Measurements from ENCODE around the gene CDC45.

Gene CDC45

DNA sequence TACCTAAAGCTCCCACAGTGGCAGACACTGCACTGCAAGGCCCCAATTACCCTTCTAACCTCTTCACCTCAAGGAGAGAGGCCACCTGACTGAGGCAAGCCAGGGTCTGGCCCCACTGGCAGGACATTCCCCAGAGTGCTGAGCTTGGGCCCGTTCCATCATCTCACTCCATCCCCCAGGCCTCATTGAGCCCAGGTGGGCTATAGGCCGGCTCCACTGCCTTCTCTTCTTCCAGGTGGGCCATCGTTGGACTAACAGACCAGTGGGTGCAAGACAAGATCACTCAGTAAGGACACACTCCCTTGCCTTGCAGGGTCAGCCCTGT is 19.1 kb downstream of the CDC45 start:
- DNase-seq (ENCODE audit: low spot score) = no peak
- in situ Hi-C loops (cut with MboI; ENCODE audit: low sequenced_read_pairs, unreplicated experiment) = no loop called here
- TF ChIP-seq, protein P1, sequence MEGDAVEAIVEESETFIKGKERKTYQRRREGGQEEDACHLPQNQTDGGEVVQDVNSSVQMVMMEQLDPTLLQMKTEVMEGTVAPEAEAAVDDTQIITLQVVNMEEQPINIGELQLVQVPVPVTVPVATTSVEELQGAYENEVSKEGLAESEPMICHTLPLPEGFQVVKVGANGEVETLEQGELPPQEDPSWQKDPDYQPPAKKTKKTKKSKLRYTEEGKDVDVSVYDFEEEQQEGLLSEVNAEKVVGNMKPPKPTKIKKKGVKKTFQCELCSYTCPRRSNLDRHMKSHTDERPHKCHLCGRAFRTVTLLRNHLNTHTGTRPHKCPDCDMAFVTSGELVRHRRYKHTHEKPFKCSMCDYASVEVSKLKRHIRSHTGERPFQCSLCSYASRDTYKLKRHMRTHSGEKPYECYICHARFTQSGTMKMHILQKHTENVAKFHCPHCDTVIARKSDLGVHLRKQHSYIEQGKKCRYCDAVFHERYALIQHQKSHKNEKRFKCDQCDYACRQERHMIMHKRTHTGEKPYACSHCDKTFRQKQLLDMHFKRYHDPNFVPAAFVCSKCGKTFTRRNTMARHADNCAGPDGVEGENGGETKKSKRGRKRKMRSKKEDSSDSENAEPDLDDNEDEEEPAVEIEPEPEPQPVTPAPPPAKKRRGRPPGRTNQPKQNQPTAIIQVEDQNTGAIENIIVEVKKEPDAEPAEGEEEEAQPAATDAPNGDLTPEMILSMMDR (IDR thresholded peaks at IDR 0.05; ENCODE audit: borderline replicate concordance, control extremely low read depth, extremely low read depth, insufficient read depth, missing control alignments) = no peak

DNA sequence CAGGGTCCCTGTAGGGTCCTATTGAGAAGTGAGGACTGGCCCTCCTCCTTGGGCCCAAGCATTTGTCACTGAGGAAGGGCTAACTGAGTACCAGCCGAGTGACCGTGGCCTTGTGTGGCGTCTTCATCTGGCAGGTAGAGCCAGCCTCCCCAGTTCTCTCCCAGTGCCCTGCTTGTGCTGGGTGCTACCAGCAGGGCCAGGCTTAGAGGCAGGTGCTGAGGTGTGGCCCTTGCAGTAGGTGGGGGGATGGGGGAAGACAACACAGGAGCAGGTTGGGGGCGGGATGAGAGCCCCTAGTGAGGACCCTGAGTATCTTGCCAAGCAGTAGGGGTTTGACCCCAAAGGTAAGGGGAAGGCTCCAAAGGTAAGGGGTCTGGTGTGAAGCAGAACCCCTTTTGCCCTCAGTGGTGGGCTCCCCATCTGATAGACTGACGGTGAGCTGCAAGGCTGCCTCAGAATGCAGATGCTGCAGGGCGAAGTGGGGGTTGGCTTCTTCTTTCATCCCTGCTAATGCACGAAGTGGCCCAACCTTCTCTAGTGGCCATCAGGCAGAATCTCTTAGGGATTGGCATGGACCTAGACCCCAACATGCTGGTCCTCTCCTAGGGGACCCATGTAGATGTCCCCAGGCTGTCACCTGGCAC is 19.6 kb downstream of the CDC45 start:
- TF ChIP-seq, protein P1 (IDR thresholded peaks at IDR 0.05; ENCODE audit: borderline replicate concordance, control extremely low read depth, extremely low read depth, insufficient read depth, missing control alignments) = no peak
- in situ Hi-C loops (cut with MboI; ENCODE audit: low sequenced_read_pairs, unreplicated experiment) = no loop called here
- no peak for DNase-seq (ENCODE audit: low spot score)

DNA sequence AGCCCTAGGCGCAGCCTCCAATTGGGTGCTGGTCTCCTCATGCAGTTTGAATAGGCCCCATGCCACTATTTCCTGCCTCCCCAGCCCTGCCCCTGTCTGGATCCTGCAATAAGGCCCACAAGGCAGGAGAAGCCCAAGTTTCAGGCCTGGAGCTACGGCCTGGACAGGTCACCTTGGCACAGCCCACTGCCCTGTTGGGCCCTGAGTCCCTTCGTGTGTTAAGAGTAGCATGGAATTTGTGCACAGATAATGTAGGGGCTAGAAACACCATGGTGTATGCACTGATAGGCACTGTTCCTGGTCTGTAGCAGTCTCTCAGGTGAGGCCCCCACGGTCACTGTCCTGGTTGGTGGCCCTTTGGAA is 20.1 kb downstream of the CDC45 start:
- TF ChIP-seq, protein P1 (IDR thresholded peaks at IDR 0.05; ENCODE audit: borderline replicate concordance, control extremely low read depth, extremely low read depth, insufficient read depth, missing control alignments) = no peak
- no peak for DNase-seq (ENCODE audit: low spot score)
- in situ Hi-C loops (cut with MboI; ENCODE audit: low sequenced_read_pairs, unreplicated experiment) = no loop called here

DNA sequence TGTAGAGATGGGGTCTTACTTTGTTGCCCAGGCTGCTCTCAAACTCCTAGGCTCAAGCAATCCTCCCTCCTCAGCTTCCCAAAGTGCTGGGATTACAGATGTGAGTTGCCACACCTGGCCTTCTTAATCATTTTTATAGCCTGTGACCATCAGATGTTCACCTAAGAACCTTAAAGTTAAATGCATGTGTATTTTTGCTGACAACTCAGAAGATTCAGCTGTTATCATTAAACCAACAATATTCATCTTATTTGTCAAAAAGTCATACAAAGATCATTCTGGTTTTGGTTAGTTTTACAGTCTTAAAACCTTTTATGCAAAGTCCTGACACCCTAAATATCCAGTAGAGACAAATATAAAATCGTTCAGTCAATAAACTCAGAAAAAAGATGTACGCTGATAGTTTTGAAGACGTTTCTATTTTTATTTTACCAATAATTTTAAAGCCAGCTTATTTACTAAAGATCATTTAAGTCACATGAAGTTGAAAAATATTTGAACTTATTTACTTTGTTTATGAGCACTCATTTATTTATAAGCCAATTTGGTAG is 22.3 kb downstream of the CDC45 start:
- no peak for DNase-seq (ENCODE audit: low spot score)
- TF ChIP-seq, protein P1 (IDR thresholded peaks at IDR 0.05; ENCODE audit: borderline replicate concordance, control extremely low read depth, extremely low read depth, insufficient read depth, missing control alignments) = no peak
- in situ Hi-C loops (cut with MboI; ENCODE audit: low sequenced_read_pairs, unreplicated experiment) = no loop called here

DNA sequence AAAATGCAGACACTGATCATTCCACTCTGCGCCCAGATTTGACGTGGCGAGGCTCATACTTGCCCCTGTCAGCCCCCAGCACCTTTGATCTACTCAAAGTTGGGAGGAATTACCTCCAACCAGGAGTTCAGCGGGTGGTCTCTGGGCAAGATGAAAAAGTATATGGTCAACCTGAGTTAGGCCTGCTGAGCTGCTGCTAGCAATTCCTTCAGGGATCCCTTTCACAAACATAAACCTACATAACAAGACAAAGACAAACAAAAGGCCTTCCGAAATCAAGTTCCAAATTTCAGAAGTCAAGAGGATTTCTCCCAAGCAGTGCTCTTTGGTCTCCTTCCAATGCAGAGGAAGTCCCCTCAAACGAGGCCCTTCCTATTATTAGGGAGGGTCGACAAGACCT is 23.6 kb downstream of the CDC45 start:
- TF ChIP-seq, protein P1 (IDR thresholded peaks at IDR 0.05; ENCODE audit: borderline replicate concordance, control extremely low read depth, extremely low read depth, insufficient read depth, missing control alignments) = no peak
- in situ Hi-C loops (cut with MboI; ENCODE audit: low sequenced_read_pairs, unreplicated experiment) = no loop called here
- DNase-seq (ENCODE audit: low spot score) = no peak

DNA sequence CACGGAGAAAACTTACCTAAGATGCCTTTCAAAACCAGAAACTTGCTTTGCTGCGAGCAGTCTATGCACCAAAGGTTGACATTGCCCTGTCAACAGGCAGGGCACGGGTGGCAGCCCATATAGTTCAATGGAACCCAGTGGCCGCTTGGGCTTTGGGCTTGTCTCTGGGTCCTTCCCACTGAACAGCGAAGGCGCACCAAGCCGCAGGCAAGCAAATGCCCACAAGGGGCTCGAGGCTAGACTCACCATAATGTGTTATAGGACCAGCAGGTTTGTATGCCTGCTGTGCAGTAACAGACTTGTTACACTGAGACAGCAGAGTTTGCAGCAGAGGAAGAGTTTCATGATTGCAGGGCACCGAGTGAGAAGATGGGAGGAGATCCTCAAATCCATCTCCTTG is 24.1 kb downstream of the CDC45 start:
- TF ChIP-seq, protein P1 (IDR thresholded peaks at IDR 0.05; ENCODE audit: borderline replicate concordance, control extremely low read depth, extremely low read depth, insufficient read depth, missing control alignments) = no peak
- in situ Hi-C loops (cut with MboI; ENCODE audit: low sequenced_read_pairs, unreplicated experiment) = no loop called here
- no peak for DNase-seq (ENCODE audit: low spot score)

All from GM13976 (cell line).